Cardiac fibroblast (primary cell): ENCODE results near the gene DUSP2.

Source experiments
- DNase-seq, 2 donors: peaks; one replicate each; pipeline versions ENCODE4 v3.0.0 to v3.0.0-alpha.2; 2010; ENCODE audit warnings: low read depth in 2 of 2
- H3K4me3 ChIP-seq, 2 donors: replicated peaks in 1 of 2; 1 replicate in 1 of 2; 2 replicates in 1 of 2; pipeline ENCODE4 v1.5.1; 2011; ENCODE audit warnings: low read depth in 2 of 2, low read length in 2 of 2, mild to moderate bottlenecking in 2 of 2, moderate library complexity in 1 of 2
- CTCF ChIP-seq: IDR thresholded peaks from one replicate; pipeline ENCODE4 v1.5.1; 2011; ENCODE audit warnings: low read depth, mild to moderate bottlenecking, low read length, inconsistent platforms

The DUSP2 gene

GRCh38 chr2:96156926-96157648 is 11.8 kb upstream of the DUSP2 start:
- TF ChIP-seq CTCF: no peak
- DNase-seq: no peak
- H3K4me3 ChIP-seq: no peak overlapping the region

DNA sequence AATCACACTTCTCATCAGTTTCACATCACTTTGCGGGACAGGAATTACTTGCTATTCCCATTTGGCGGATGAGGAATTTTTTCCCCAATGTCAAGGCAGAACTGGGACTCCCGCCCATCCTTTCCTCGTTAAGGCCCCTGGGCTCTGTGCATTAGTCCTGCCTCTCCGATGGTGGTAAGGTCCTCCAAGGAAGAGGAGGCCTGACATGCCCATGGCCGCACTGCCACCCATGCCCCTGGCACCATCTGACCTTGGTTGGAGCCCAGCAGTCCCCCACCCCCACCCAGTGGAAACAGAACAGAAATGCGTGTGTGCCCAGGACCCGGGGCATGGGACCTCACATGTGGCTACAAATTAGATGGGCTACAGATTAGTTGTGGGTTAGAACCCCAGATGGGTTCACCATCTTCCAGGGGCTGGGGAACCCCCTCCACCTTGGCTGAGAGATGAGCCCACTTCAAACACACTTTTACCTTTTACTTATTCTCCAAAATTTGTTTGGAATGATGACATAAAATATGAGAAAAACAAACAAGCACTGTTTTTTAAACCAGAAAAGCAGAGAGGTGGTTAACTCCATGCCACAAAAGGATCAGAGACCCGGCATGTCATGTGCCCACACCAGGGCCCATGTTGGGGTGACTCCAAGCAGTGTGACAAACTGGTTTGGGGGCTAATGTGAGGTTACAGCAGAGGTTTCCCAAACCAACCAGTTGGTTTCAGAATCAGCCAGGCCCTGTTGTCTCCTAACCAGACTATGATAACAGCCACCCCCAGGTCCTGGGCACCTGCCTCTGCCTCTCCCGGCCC is 11.0 kb upstream of the DUSP2 start:
- H3K4me3 ChIP-seq: no peak overlapping the region
- no peak for TF ChIP-seq CTCF
- no peak for DNase-seq

- no peak for TF ChIP-seq CTCF
- no peak for DNase-seq
- H3K4me3 ChIP-seq: no peak overlapping the region
Observed at GRCh38 chr2:96154506-96155380, 9.5 kb upstream of the DUSP2 start.

DNA sequence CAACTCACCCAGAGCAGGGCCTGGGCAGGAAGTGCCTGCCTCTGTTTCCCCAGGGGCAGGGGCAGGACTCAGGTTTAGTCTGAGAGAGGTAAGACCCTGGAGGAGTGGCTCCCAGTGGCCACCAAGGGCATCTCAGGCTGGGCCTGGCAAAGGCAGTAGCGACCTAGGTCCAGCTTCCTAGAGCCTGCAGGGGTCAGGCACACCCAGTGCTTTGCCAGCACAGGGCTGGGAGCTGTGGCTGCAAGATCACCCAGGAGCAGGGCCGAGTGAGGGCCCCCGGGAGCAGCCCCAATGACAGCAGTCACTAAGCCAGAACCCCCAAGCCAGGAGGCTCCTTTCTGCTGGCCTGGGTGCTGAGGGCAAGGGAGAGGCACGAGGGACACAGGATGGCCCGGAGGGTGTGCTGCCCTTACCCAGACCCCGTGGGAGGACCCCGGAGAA is 8.8 kb upstream of the DUSP2 start:
- no peak for DNase-seq
- no peak for TF ChIP-seq CTCF

GRCh38 chr2:96153291-96153713 is 8.1 kb upstream of the DUSP2 start:
- no peak for DNase-seq
- no peak for TF ChIP-seq CTCF
- H3K4me3 ChIP-seq: no peak overlapping the region

More for the DNA sequence above, 8.8 kb upstream of the DUSP2 start:
- no peak overlapping the region for H3K4me3 ChIP-seq

- TF ChIP-seq CTCF: no peak
Observed at GRCh38 chr2:96152304-96153161, 7.3 kb upstream of the DUSP2 start.

More at GRCh38 chr2:96152304-96153161, 7.3 kb upstream of the DUSP2 start:
- H3K4me3 ChIP-seq: no peak overlapping the region
- DNase-seq: no peak
